Measurements from ENCODE around the gene AURKA.
A peak's percentile ranks its signal among the peaks of the same experiment; 100 is the strongest.

Gene AURKA

GRCh38 chr20:56392132-56392880, at the start of gene AURKA, which contains the start of gene CSTF1:
TSS of gene AURKA (minus strand) at chr20:56392215. CDS start at chr20:56388197, 4,018 bp downstream.
TSS of gene CSTF1 (plus strand) at chr20:56392645. CDS start at chr20:56395553, 2,908 bp downstream.
- DNase-seq (ENCODE audit: low read depth in 2 of 2), result peak; percentile 99

GRCh38 chr20:56440346-56441007, 48.5 kb upstream of the AURKA start:
- peak; percentile 37 to 38 for DNase-seq (ENCODE audit: low read depth in 2 of 2)

GRCh38 chr20:56439771-56440291, 47.8 kb upstream of the AURKA start:
- DNase-seq (ENCODE audit: low read depth in 2 of 2), result no peak

GRCh38 chr20:56438284-56438683, 46.3 kb upstream of the AURKA start:
- DNase-seq (ENCODE audit: low read depth in 2 of 2), result no peak

GRCh38 chr20:56437196-56437960, 45.4 kb upstream of the AURKA start:
- DNase-seq (ENCODE audit: low read depth in 2 of 2), result no peak

- no peak for DNase-seq (ENCODE audit: low read depth in 2 of 2)
Observed at GRCh38 chr20:56433880-56434255, 41.9 kb upstream of the AURKA start.

GRCh38 chr20:56433221-56433879, 41.3 kb upstream of the AURKA start:
- DNase-seq (ENCODE audit: low read depth in 2 of 2), result no peak

- no peak for DNase-seq (ENCODE audit: low read depth in 2 of 2)
Observed at GRCh38 chr20:56431471-56431870, 39.5 kb upstream of the AURKA start.

- no peak for DNase-seq (ENCODE audit: low read depth in 2 of 2)
Observed at GRCh38 chr20:56430957-56431356, 38.9 kb upstream of the AURKA start.

GRCh38 chr20:56430461-56430860, 38.4 kb upstream of the AURKA start:
- no peak for DNase-seq (ENCODE audit: low read depth in 2 of 2)

- DNase-seq (ENCODE audit: low read depth in 2 of 2), result no peak
Observed at GRCh38 chr20:56429941-56430340, 37.9 kb upstream of the AURKA start.

GRCh38 chr20:56429502-56429901, 37.5 kb upstream of the AURKA start:
- peak in 1 of 2 experiments; percentile 37 for DNase-seq (ENCODE audit: low read depth in 2 of 2)

- DNase-seq (ENCODE audit: low read depth in 2 of 2), result no peak
Observed at GRCh38 chr20:56428881-56429280, 36.9 kb upstream of the AURKA start.

- no peak for DNase-seq (ENCODE audit: low read depth in 2 of 2)
Observed at GRCh38 chr20:56428410-56428809, 36.4 kb upstream of the AURKA start.

GRCh38 chr20:56427797-56428196, 35.8 kb upstream of the AURKA start:
- DNase-seq (ENCODE audit: low read depth in 2 of 2), result no peak

GRCh38 chr20:56426926-56427325, 34.9 kb upstream of the AURKA start:
- no peak for DNase-seq (ENCODE audit: low read depth in 2 of 2)

- DNase-seq (ENCODE audit: low read depth in 2 of 2), result no peak
Observed at GRCh38 chr20:56426026-56426425, 34.0 kb upstream of the AURKA start.

GRCh38 chr20:56424931-56425330, 32.9 kb upstream of the AURKA start:
- no peak for DNase-seq (ENCODE audit: low read depth in 2 of 2)

GRCh38 chr20:56423886-56424285, 31.9 kb upstream of the AURKA start:
- DNase-seq (ENCODE audit: low read depth in 2 of 2), result no peak

GRCh38 chr20:56423211-56423610, 31.2 kb upstream of the AURKA start:
- no peak for DNase-seq (ENCODE audit: low read depth in 2 of 2)

- DNase-seq (ENCODE audit: low read depth in 2 of 2), result no peak
Observed at GRCh38 chr20:56422824-56423189, 30.8 kb upstream of the AURKA start.
